IPS-NIHi11 (cell line): ENCODE measurements around the gene ACOX3.
"Not testable (repeated sequence)": the region's sequence is repeated elsewhere in the genome, so short reads cannot be mapped to it uniquely, and the experiment has no call there.

Source experiments
- DNase-seq: peaks from one replicate; pipeline ENCODE4 v3.0.0; 2012; ENCODE audit warnings: mixed read lengths, low spot score

ACOX3 gene

GRCh38 chr4:8440492-8441311 lies at the start of gene ACOX3, which contains the start of gene TRMT44:
Gene ACOX3 (minus strand): TSS chr4:8440723. CDS start chr4:8416521, 24,202 bp downstream.
Gene TRMT44 (plus strand): TSS chr4:8440777. CDS start chr4:8440823, 46 bp downstream.
- peak; percentile 94 for DNase-seq

GRCh38 chr4:8488791-8489369 lies 48.4 kb upstream of the ACOX3 start:
- DNase-seq: no peak

- not testable (repeated sequence) for DNase-seq
Observed at GRCh38 chr4:8486643-8487042, 46.1 kb upstream of the ACOX3 start.

DNA sequence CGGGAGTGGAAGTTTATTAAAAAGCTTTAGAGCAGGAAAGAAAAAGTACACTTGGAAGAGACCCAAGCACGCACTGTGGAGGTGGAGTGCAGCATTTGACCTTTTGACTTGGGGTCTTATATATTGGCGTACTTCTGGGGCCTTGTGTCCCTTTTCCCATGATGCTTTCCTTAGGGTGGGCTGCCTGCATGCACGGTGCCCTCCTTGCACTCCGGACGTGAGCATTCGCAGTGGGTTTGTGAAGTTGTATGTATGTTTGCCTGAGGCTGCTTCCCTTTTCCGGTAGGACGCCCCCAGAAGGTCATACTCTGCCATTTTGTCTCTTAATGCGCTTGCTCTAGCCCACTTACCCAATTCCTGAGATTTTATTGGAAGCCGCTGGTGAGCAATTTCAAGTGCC lies 39.7 kb upstream of the ACOX3 start:
- no peak for DNase-seq

DNA sequence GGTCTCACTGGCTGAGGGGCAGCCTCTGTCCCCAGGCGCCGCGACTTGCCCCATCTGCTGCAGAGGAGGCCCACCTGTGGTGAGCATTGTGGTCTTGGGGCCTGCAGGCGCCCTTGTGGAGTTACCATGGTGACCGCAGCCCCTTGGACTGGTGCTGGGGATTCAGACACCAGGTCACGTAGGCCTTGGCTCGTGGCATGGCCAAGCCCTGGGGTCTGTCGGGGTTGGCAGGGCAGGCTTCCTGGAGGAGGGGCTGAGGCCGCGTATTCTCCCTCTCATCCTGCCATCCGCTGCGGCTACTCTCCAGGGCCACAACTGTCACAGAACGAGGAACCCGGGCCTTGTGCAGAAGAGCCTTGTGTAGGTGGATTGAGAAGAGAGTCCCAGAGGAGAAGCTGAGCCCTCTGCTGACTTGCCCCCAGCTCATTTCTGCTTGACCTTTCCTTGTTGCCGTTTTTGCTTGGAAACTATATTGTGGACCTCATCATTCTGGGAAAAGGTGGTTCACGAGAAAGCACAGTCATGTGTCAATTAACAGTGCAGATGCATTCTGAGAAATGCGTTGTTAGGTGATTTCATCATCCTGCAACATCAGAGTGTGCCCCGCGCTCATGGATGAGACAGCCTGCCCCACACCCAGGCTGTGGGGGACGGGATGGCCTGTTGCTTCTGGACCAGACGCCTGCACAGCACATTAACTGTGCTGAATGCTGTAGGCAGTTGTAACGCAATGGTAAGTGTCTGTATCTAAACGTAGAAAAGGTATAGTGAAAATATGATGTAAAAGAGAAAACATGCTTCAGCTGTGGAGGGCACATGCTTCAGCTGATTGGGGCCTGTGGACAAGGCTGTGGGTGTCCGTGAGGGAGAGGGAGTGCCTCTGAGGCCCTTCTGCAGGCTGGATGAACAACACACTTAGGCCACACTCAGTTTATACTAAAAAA lies 38.5 kb upstream of the ACOX3 start:
- DNase-seq: no peak

DNA sequence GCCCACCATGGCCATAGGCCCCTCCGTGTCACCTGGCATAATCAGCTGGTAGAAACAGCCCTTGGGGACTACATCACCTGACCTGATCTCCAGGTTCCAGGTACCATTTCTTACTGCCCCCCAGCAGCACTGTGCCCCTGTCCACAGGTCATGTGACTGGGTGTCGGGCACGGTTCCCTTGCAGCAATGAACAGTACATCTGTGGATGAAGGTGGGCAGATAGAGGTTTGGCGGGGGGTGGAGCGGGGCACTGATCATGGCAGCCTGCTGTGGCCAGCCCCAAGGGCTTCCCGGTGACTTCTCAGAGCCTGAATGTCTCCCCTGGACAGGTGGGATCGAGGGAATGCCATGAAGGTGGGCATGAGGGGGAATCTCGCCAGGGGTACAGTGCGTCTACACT lies 37.8 kb upstream of the ACOX3 start:
- no peak for DNase-seq

DNA sequence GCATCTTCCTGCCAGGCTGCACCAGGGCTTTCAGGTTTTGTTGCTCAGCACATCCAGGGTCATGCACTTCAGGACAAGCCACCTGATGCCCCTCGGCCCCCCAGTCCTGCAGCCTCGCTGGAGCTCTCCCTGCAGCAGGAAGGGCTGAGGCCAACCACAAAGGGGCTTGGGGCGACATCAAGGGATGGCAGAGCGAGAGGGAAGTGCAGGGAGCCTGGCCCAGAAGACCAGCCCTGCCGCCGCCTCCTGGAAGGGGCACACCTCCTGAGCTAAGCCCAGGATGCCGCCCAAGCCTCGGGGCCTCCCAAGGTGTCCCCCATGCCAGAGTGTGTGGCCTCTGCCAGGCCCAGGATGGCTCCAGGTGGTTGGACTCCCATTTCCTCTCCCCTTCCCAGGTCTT lies 37.2 kb upstream of the ACOX3 start:
- DNase-seq: no peak

- DNase-seq: no peak
Observed at GRCh38 chr4:8477095-8477635, 36.6 kb upstream of the ACOX3 start.

GRCh38 chr4:8475751-8476575 lies 35.4 kb upstream of the ACOX3 start:
- DNase-seq: no peak

DNA sequence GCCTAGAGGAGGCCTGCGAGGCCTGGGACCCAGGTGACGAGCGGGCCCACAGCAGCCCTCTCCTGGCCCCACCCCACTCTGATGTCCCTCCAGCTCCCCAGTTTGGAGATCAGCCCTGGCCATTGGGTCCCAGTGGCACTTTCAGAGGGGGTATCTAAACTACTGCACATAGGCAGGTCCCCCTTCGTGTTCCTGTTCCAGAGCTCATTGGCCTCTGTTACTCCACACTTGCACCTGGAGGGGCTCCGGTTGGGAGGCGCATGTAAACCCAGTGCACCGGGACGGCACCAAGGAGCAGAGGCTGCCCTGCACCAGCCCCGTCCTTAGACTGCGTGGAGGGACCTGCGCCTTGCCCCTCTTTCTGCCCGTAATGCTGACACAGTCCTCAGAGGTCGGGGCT lies 34.3 kb upstream of the ACOX3 start:
- DNase-seq: no peak

- no peak for DNase-seq
Observed at GRCh38 chr4:8473920-8474590, 33.5 kb upstream of the ACOX3 start.

GRCh38 chr4:8473198-8473919 lies 32.8 kb upstream of the ACOX3 start:
- DNase-seq: no peak

DNA sequence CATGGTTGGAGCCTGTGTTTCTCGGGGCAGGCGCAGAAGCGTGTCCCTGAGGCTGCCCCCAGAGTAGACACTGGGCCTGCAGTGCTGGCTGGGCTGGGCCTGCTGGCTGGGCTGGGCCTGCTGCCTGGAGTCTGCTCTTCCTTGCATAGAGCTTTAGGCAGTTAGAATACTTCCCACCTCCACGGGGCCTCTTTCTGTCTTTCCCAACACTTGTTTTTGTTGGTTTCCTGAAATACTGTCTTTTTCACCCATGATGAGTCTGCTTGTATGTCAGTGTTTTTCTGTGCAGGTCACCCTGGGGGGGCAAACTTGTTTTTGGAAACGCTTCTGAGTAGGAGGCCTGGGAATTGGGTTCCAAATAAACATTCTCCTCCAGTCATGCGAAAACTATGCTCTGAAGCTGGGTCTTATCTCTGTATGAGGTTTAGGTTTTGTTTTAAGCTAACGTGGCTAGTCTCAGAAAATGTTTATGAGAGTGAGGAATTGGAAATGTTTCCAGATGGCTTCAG lies 32.2 kb upstream of the ACOX3 start:
- DNase-seq: no peak

DNA sequence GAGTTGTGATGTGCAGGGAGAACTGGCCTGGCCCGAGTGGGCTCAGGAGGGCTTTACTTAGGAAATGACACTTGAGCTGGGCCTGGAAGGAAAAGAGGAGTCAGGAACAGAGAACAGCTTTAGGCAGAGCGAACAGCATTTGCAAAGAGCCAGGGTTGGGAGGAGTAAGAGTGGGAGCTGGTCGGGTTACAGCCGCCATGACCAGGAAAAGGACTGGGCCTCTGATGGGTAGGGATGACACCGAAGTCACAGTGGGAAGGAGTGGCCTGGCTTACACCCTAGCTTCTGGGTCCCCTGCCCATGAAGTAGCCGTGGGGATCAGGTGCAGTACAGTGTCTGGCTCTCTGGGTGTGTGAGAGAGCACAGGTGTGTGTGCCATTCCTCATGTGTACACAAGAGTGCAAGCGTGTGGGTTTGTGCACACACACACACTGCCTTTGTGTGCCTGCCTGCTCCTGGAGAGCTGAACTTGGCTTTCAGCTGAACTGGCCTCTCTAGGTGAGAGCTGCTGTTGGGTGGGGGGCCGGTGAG lies 31.7 kb upstream of the ACOX3 start:
- no peak for DNase-seq

- no peak for DNase-seq
Observed at GRCh38 chr4:8471211-8471875, 30.8 kb upstream of the ACOX3 start.

DNA sequence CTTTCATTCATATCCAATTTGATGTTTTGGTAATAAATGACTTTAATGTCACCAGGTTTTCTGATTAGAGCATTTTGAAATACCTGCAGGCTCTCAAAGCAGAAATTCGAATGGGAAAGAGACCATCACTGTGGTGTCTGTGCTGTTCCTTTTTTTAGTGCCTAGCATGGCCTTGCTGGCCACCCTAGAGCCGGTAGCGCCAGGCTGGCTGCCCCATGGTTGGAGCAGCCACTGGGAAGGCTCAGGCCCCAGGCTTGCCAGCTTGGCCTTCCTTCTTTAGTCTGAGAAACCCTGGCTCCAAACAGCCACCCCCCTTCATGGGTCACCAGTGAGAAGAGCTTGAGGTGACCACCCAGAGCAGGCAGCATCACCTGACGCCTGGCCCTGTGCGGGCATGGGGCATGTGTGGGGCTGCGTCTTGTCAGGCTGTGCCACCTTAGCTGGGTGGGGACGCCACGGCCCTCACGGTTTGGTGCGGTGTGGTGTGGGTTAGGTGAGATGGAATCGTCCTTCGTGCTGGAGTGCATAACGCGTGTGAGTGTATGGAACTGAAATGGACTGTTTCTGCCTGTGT lies 30.0 kb upstream of the ACOX3 start:
- no peak for DNase-seq

GRCh38 chr4:8469550-8469949 lies 29.0 kb upstream of the ACOX3 start:
- no peak for DNase-seq

- DNase-seq: peak; percentile 90
Observed at GRCh38 chr4:8468746-8469535, 28.4 kb upstream of the ACOX3 start.
